OCI-LY7 (cell line): Measurements from ENCODE around the gene FBF1.

ENCODE experiments used
- EZH2phosphoT487 ChIP-seq: fragments of 200-600 bp; sonication (generic); IDR thresholded peaks from 2 replicates; pipeline ENCODE4 v1.6.1; 2018; ENCODE audit warnings: low read depth, borderline replicate concordance, mild to moderate bottlenecking, mixed run types, antibody characterized with exemption, low read length, moderate library complexity, mixed read lengths
- TF ChIP-seq, protein P1 (sequence below): fragments of 200-600 bp; sonication (generic); conservative IDR thresholded peaks from 2 replicates; pipeline ENCODE4 v1.5.1; 2014; ENCODE audit warnings: mild to moderate bottlenecking, antibody characterized with exemption, low read length, moderate library complexity, mixed read lengths

DNA sequence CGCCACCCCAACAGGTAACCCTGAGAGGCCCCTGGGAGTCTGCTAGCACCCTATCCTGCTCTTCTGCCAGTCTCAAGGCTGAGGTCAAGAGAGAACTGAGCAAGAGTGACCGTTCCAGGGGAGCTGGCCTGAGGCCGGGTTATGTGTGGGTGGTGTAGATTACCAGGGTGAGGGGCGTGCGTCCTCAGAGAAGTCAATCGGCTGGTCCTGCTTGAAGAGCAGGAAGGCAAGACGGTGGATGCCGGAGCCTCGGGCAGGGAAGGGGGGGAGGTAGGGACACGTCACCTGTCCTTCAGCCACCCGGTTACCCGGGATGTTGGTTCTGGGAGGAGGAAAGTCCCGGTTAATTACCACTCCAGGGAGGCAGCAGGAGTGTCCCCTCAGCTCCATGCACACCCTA lies 41.5 kb downstream of the FBF1 start:
- TF ChIP-seq, protein P1, sequence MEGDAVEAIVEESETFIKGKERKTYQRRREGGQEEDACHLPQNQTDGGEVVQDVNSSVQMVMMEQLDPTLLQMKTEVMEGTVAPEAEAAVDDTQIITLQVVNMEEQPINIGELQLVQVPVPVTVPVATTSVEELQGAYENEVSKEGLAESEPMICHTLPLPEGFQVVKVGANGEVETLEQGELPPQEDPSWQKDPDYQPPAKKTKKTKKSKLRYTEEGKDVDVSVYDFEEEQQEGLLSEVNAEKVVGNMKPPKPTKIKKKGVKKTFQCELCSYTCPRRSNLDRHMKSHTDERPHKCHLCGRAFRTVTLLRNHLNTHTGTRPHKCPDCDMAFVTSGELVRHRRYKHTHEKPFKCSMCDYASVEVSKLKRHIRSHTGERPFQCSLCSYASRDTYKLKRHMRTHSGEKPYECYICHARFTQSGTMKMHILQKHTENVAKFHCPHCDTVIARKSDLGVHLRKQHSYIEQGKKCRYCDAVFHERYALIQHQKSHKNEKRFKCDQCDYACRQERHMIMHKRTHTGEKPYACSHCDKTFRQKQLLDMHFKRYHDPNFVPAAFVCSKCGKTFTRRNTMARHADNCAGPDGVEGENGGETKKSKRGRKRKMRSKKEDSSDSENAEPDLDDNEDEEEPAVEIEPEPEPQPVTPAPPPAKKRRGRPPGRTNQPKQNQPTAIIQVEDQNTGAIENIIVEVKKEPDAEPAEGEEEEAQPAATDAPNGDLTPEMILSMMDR = no peak
- no peak for TF ChIP-seq EZH2phosphoT487
